GM18505 (cell line): ENCODE measurements around the gene PPP6C.
A peak's percentile ranks its signal among the peaks of the same experiment; 100 is the strongest.
"Not testable (repeated sequence)": the region's sequence is repeated elsewhere in the genome, so short reads cannot be mapped to it uniquely, and the experiment has no call there.

Source experiments
- ATAC-seq: cut with Tn5 transposase; IDR thresholded peaks from one replicate; pipeline ENCODE4 v1.9.1; 2021; ENCODE audit not compliant: unreplicated experiment
- POLR2A ChIP-seq: IDR thresholded peaks from 4 replicates; pipeline ENCODE4 v1.6.1; 2011; ENCODE audit warnings: borderline replicate concordance; ENCODE audit not compliant: insufficient read depth, insufficient read length; ENCODE audit errors: extremely low read depth

PPP6C gene

GRCh38 chr9:125189361-125190289, at the start of gene PPP6C:
Gene PPP6C, minus strand, starts transcription at chr9:125189803. Its CDS starts 85 bp downstream, at chr9:125189718.
- TF ChIP-seq POLR2A = peak; percentile 88
- ATAC-seq = peak; percentile 96

GRCh38 chr9:125238915-125239446, 49.4 kb upstream of the PPP6C start:
- no peak for TF ChIP-seq POLR2A
- no peak for ATAC-seq

GRCh38 chr9:125238127-125238914, 48.7 kb upstream of the PPP6C start:
- peak; percentile 18 for TF ChIP-seq POLR2A
- ATAC-seq = no peak

GRCh38 chr9:125236520-125237159, 47.0 kb upstream of the PPP6C start:
- ATAC-seq = not testable (repeated sequence)

- TF ChIP-seq POLR2A = no peak
- ATAC-seq = no peak
Measured at GRCh38 chr9:125235804-125236519, 46.4 kb upstream of the PPP6C start.

- not testable (repeated sequence) for ATAC-seq
Measured at GRCh38 chr9:125234099-125234498, 44.5 kb upstream of the PPP6C start.

- ATAC-seq = no peak
- TF ChIP-seq POLR2A = no peak
Measured at GRCh38 chr9:125233678-125234077, 44.1 kb upstream of the PPP6C start.

GRCh38 chr9:125227761-125228160, 38.2 kb upstream of the PPP6C start:
- TF ChIP-seq POLR2A = no peak

GRCh38 chr9:125224858-125225257, 35.3 kb upstream of the PPP6C start:
- not testable (repeated sequence) for ATAC-seq

More at GRCh38 chr9:125227761-125228160, 38.2 kb upstream of the PPP6C start:
- no peak for ATAC-seq

- ATAC-seq = no peak
- TF ChIP-seq POLR2A = no peak
Measured at GRCh38 chr9:125218621-125219020, 29.0 kb upstream of the PPP6C start.

GRCh38 chr9:125214186-125214585, 24.6 kb upstream of the PPP6C start:
- no peak for ATAC-seq
- TF ChIP-seq POLR2A = no peak

GRCh38 chr9:125204477-125204876, 14.9 kb upstream of the PPP6C start:
- TF ChIP-seq POLR2A = no peak

More at GRCh38 chr9:125204477-125204876, 14.9 kb upstream of the PPP6C start:
- no peak for ATAC-seq
